OCI-LY7 (cell line): ENCODE results near the gene GPR34. TPM values are rescaled to one million over a fixed set of nuclear protein-coding genes. Genes with fewer than 3 reads are reported as not detected.
A peak's percentile ranks its signal among the peaks of the same experiment; 100 is the strongest.
"Not testable (repeated sequence)": the region's sequence is repeated elsewhere in the genome, so short reads cannot be mapped to it uniquely, and the experiment has no call there.

ENCODE experiments used
- BruUV-seq: library from RNA; stranded (reverse); fragments of 400-500 nt; replicated peaks from 2 replicates; lab custom pipeline; 2021; lab: Mats Ljungman, UMichigan
- CTCF ChIA-PET: fragments of 300-600 bp; sonication (Branson Sonifier 250); formaldehyde crosslinking; loops from one replicate; lab custom pipeline; 2022; ENCODE audit warnings: antibody characterized with exemption; ENCODE audit not compliant: unreplicated experiment; lab: Charles Lee
- POLR2A ChIA-PET: fragments of 300-600 bp; sonication (Branson Sonifier 250); formaldehyde crosslinking; loops from one replicate; lab custom pipeline; 2022; ENCODE audit warnings: antibody characterized with exemption; lab: Charles Lee
- DNase-seq: peaks from one replicate; pipeline ENCODE4 v3.0.0-alpha.2; 2015; ENCODE audit warnings: low spot score
- H2AFZ ChIP-seq: fragments of 200-600 bp; sonication (generic), shearing (Covaris generic); 2 replicates; pipeline ENCODE4 v1.6.1; 2014; ENCODE audit warnings: mild to moderate bottlenecking, antibody characterized with exemption, low read length, moderate library complexity
- H3K27ac ChIP-seq: fragments of 200-600 bp; sonication (generic); 2 replicates; pipeline ENCODE4 v1.5.1; 2014; ENCODE audit warnings: mixed run types, low read depth, mild to moderate bottlenecking, moderate library complexity, low read length, inconsistent platforms; ENCODE audit not compliant: poor library complexity, severe bottlenecking
- H3K36me3 ChIP-seq: fragments of 200-600 bp; sonication (generic); 2 replicates; pipeline ENCODE4 v1.6.1; 2014; ENCODE audit warnings: mild to moderate bottlenecking, antibody characterized with exemption, low read length, moderate library complexity, mixed read lengths; ENCODE audit not compliant: insufficient read depth
- H3K4me1 ChIP-seq: fragments of 200-600 bp; sonication (generic); 2 replicates; pipeline ENCODE4 v1.5.1; 2014; ENCODE audit warnings: mild to moderate bottlenecking, low read length; ENCODE audit not compliant: insufficient read depth, poor library complexity, severe bottlenecking
- H3K4me2 ChIP-seq: fragments of 200-600 bp; sonication (generic); 2 replicates; pipeline ENCODE4 v1.6.1; 2014; ENCODE audit warnings: mild to moderate bottlenecking, low read length
- H3K4me3 ChIP-seq: fragments of 200-600 bp; sonication (generic); 2 replicates; pipeline ENCODE4 v1.5.1; 2014; ENCODE audit warnings: mild to moderate bottlenecking, low read depth, low read length; ENCODE audit not compliant: poor library complexity, severe bottlenecking
- H3K79me2 ChIP-seq: fragments of 200-600 bp; sonication (generic); 2 replicates; pipeline ENCODE4 v1.6.1; 2016; ENCODE audit warnings: low read depth, mild to moderate bottlenecking, low read length, moderate library complexity, mixed read lengths; ENCODE audit not compliant: insufficient read depth
- H3K9me2 ChIP-seq: fragments of 200-600 bp; sonication (generic); 2 replicates; pipeline ENCODE4 v1.6.1; 2016; ENCODE audit warnings: mild to moderate bottlenecking, low read length, mixed read lengths; ENCODE audit not compliant: insufficient read depth
- H3K9me3 ChIP-seq: fragments of 200-600 bp; sonication (generic); 2 replicates; pipeline ENCODE4 v1.6.1; 2014; ENCODE audit warnings: mild to moderate bottlenecking, mixed run types, low read length, mixed read lengths
- H4K20me1 ChIP-seq: fragments of 200-600 bp; sonication (generic); 2 replicates; pipeline ENCODE4 v1.6.1; 2014; ENCODE audit warnings: mild to moderate bottlenecking, antibody characterized with exemption, low read length, moderate library complexity, mixed read lengths; ENCODE audit not compliant: insufficient read depth
- EZH2phosphoT487 ChIP-seq: fragments of 200-600 bp; sonication (generic); IDR thresholded peaks from 2 replicates; pipeline ENCODE4 v1.6.1; 2018; ENCODE audit warnings: low read depth, borderline replicate concordance, mild to moderate bottlenecking, mixed run types, antibody characterized with exemption, low read length, moderate library complexity, mixed read lengths
- intact Hi-C: fragments of 100-400 bp; cut with micrococcal nuclease; formaldehyde crosslinking; loops from one replicate; pipeline ENCODE4 v1.10.0; 2022; ENCODE audit not compliant: unreplicated experiment
- total RNA-seq, 2 experiments: library from RNA; depleted of rRNA in 1 of 2; stranded (reverse); fragments of >200 nt in 1 of 2; shearing (Covaris generic) in 1 of 2; gene quantifications; 2 replicates each; pipeline ENCODE4 v1.2.3, GENCODE V29; 2014 to 2022
- TF ChIP-seq, protein P1 (sequence below): fragments of 200-600 bp; sonication (generic); conservative IDR thresholded peaks from 2 replicates; pipeline ENCODE4 v1.5.1; 2014; ENCODE audit warnings: mild to moderate bottlenecking, antibody characterized with exemption, low read length, moderate library complexity, mixed read lengths

GPR34 gene
- total RNA-seq, 2 experiments from 2014 or later = not detected

DNA sequence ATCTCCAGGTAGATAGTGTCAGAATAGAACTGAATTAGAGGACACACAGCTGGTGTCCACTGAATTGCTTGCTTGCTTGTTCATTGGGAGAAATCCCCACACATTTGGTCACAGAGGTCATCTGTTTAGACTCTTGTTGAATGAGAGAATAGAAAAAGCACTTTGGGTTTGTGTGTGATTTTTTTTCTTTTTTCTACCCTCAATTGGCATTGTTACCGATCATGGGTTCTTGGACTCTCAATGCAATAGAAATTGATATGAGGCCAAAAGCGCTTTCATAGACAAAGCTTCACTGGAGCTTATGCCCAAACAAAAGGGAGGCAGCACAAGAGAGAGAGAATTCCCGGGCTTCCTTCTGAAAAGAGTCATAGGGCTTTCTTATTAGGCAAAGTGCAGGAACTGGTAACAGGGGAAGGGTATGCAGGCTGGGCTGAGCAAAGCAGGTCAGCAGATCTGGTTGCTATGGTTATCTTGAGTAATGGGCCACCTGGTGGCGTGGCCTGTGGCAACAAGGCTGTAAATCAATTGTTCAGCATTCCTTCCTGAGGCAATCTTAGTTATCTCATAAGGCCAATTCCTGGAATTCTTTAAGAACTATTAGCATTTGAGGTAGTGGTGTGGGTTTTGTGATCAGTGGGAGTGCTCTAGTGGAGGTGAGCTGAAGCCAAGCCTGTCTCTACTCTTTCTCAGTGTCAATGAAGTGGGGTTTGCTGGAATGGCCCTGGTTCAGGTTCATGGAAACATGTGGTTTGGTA, 29.9 kb downstream of the GPR34 start:
- Histone ChIP-seq H3K4me3 (no peak overlapping the region), H3K4me2 (no peak overlapping the region), H3K79me2 (no peaks in the 10 kb centered on the region), H2AFZ (no peak overlapping the region), H3K36me3 (peaks cover 47% of the 10 kb centered on the region), H3K9me3 (peaks cover 6% of the 10 kb centered on the region; the same call in 1 of the 2 replicates), H3K9me2 (no peaks in the 10 kb centered on the region), H4K20me1 (no peaks in the 10 kb centered on the region), H3K4me1 (peaks cover 33% of the 10 kb centered on the region), H3K27ac (no peak overlapping the region)
- no peak for DNase-seq
- CTCF ChIA-PET = no interaction called here
- no TSS peak for BruUV-seq
- TF ChIP-seq, protein P1, sequence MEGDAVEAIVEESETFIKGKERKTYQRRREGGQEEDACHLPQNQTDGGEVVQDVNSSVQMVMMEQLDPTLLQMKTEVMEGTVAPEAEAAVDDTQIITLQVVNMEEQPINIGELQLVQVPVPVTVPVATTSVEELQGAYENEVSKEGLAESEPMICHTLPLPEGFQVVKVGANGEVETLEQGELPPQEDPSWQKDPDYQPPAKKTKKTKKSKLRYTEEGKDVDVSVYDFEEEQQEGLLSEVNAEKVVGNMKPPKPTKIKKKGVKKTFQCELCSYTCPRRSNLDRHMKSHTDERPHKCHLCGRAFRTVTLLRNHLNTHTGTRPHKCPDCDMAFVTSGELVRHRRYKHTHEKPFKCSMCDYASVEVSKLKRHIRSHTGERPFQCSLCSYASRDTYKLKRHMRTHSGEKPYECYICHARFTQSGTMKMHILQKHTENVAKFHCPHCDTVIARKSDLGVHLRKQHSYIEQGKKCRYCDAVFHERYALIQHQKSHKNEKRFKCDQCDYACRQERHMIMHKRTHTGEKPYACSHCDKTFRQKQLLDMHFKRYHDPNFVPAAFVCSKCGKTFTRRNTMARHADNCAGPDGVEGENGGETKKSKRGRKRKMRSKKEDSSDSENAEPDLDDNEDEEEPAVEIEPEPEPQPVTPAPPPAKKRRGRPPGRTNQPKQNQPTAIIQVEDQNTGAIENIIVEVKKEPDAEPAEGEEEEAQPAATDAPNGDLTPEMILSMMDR = no peak
- TF ChIP-seq EZH2phosphoT487 = no peak
- POLR2A ChIA-PET = no interaction called here
- intact Hi-C loops = no loop called here

DNA sequence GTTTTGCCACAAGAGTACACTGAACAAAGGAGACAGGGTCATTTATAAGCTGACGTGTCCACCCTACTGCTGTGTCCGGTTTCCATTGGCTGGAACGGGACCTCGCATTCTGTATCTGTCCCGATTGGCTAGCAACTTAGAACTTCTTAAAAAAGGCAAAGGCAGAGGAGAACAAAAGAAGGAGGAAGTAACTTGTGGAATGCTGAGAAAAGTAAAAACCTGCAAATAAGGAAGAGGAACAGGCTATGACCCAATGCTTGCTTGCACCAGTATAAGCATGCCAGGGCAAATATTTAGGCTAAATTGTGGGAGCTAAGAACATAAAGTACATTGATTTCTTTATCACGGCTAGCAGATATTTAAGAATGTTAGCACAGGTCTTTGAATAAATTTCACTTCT, 30.8 kb downstream of the GPR34 start:
- peaks cover 43% of the 10 kb centered on the region for H3K4me1 ChIP-seq
- H2AFZ ChIP-seq, H3K9me3 ChIP-seq, CTCF ChIA-PET, H3K79me2 ChIP-seq, H4K20me1 ChIP-seq, BruUV-seq, H3K27ac ChIP-seq, intact Hi-C loops, H3K4me2 ChIP-seq, H3K4me3 ChIP-seq, H3K9me2 ChIP-seq, DNase-seq: not testable (repeated sequence)
- peaks cover 47% of the 10 kb centered on the region for H3K36me3 ChIP-seq
- POLR2A ChIA-PET = interaction anchor here (1.3 kb wide), 1 partner anchor 11 kb away, joined by 4 read pairs; no protein-coding TSS in a partner anchor

DNA sequence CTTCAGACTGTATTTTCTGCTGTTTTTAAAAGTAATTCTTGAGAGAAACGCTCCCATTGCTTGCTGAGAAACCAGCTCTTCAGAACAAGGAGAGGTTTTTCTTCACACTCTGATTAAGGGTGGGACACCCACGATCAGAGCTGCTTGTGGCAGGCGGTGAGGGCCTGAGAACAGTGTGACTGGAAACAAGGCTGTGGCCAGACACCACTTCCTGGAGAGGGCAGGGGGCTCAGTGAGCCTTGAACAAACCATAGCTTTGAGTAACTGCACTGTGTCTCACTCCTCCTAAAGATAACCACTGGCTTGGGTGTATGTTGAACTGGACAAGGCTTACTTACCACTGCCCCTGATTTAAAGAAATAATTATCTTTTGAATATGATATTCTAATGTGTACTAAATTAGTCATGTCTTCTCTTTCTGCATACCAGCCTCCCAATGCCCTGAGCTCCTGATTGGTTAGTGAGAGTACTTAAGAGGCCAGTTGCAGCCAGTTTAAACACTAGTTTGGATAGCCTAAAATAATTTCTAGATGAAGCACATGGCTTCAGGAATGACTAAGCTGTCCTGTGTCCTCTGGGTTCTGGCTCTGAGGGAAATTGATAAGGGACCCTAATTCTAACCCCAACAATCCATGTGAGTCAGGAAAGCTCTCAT, 31.5 kb downstream of the GPR34 start:
- Histone ChIP-seq H3K79me2 (no peaks in the 10 kb centered on the region), H2AFZ (no peak overlapping the region), H3K4me3 (no peak overlapping the region), H3K9me3 (peaks cover 6% of the 10 kb centered on the region; the same call in 1 of the 2 replicates), H3K36me3 (peaks cover 47% of the 10 kb centered on the region), H3K27ac (no peak overlapping the region), H4K20me1 (no peaks in the 10 kb centered on the region), H3K4me1 (peaks cover 49% of the 10 kb centered on the region), H3K9me2 (no peaks in the 10 kb centered on the region), H3K4me2 (no peak overlapping the region)
- DNase-seq = peak; percentile 29
- CTCF ChIA-PET = no interaction called here
- intact Hi-C loops = no loop called here
- BruUV-seq = no TSS peak
- POLR2A ChIA-PET = interaction anchor here (0.7 to 1.3 kb wide), 2 partner anchors 9 to 10 kb away, joined by 3 to 4 read pairs; no protein-coding TSS in a partner anchor
- no peak for TF ChIP-seq EZH2phosphoT487
- TF ChIP-seq, protein P1 = no peak
